HepG2 (cell line): ENCODE measurements around the gene CDK11B. TPM values are rescaled to one million over a fixed set of nuclear protein-coding genes. Genes with fewer than 3 reads are reported as not detected.

ENCODE experiments used
- ARNT2 ChIP-seq: sonication (generic); formaldehyde crosslinking; IDR thresholded peaks from 2 replicates; pipeline ENCODE4 v1.8.0; 2022; ENCODE audit warnings: mild to moderate bottlenecking, low read depth, missing genetic modification reagents, moderate library complexity
- ATF1 ChIP-seq: IDR thresholded peaks from 2 replicates; pipeline ENCODE4 v1.6.1; 2016; ENCODE audit warnings: mild to moderate bottlenecking, control low read depth
- E2F1 ChIP-seq: sonication (generic); formaldehyde crosslinking; IDR thresholded peaks from 2 replicates; pipeline ENCODE4 v1.5.0; 2020; ENCODE audit warnings: missing genetic modification reagents
- FOXK1 ChIP-seq: sonication (generic); formaldehyde crosslinking; IDR thresholded peaks from 2 replicates; pipeline ENCODE4 v1.4.0; 2020; ENCODE audit warnings: low read depth, missing genetic modification reagents, borderline replicate concordance
- FOXK2 ChIP-seq: fragments of 450-650 bp; IDR thresholded peaks from 2 replicates; pipeline ENCODE4 v1.6.1; 2016
- GMEB1 ChIP-seq: sonication (generic); formaldehyde crosslinking; IDR thresholded peaks from 2 replicates; pipeline ENCODE4 v1.5.1; 2020; ENCODE audit warnings: missing genetic modification reagents, mild to moderate bottlenecking, borderline replicate concordance
- HOMEZ ChIP-seq: IDR thresholded peaks from 2 replicates; pipeline ENCODE4 v1.6.1; 2016; ENCODE audit warnings: low read depth
- PHF21A ChIP-seq: sonication (generic); formaldehyde crosslinking; IDR thresholded peaks from 2 replicates; pipeline ENCODE4 v1.5.0; 2020; ENCODE audit warnings: mild to moderate bottlenecking, missing genetic modification reagents
- RXRB ChIP-seq: IDR thresholded peaks from 2 replicates; pipeline ENCODE4 v1.6.1; 2016; ENCODE audit warnings: borderline replicate concordance, missing genetic modification reagents, missing compliant biosample characterization
- SIN3A ChIP-seq: IDR thresholded peaks from 2 replicates; pipeline ENCODE4 v1.6.1; 2011; ENCODE audit warnings: low read depth, mild to moderate bottlenecking, control low read depth, low read length, borderline replicate concordance
- SIX4 ChIP-seq: sonication (generic); formaldehyde crosslinking; IDR thresholded peaks from 2 replicates; pipeline ENCODE4 v1.4.0; 2020; ENCODE audit warnings: missing genetic modification reagents
- STAG1 ChIP-seq: sonication (generic); formaldehyde crosslinking; IDR thresholded peaks from 2 replicates; pipeline ENCODE4 v1.4.0; 2020; ENCODE audit warnings: missing genetic modification reagents
- YY1 ChIP-seq: IDR thresholded peaks from 2 replicates; pipeline ENCODE4 v1.6.1; 2011; ENCODE audit warnings: low read length, low read depth, moderate library complexity, mild to moderate bottlenecking; ENCODE audit not compliant: insufficient read depth, insufficient replicate concordance
- ZNF839 ChIP-seq: sonication (generic); formaldehyde crosslinking; IDR thresholded peaks from 2 replicates; pipeline ENCODE4 v1.4.0; 2020; ENCODE audit warnings: missing genetic modification reagents, mild to moderate bottlenecking, borderline replicate concordance
- polyA plus RNA-seq, 8 experiments: library from polyadenylated mRNA; depleted of rRNA in 3 of 8; stranded (reverse) in 7 of 8; unstranded in 1 of 8; fragments of >200 nt; fragmentation: Illumina TruSeq in 4 of 8; extraction: Trizol in 4 of 8; gene quantifications; 2 replicates each; pipeline versions ENCODE4 v1.2.1 to v1.2.3, GENCODE V29; 2011 to 2016; ENCODE audit warnings: low read depth in 4 of 8, missing spikeins in 1 of 8, mixed read lengths in 1 of 8; ENCODE audit not compliant: insufficient read depth in 1 of 8
- total RNA-seq, 5 experiments: library from RNA; depleted of rRNA; stranded (reverse); fragments of >200 nt; fragmentation: Illumina TruSeq; extraction: Trizol; gene quantifications; 2 replicates each; pipeline ENCODE4 v1.2.3, GENCODE V29; 2016; ENCODE audit warnings: low read depth in 1 of 5
- TF ChIP-seq, protein P1 (sequence below), 2 experiments: fragments of 450-650 bp in 1 of 2; sonication (generic) in 1 of 2; formaldehyde crosslinking; IDR thresholded peaks; 2 replicates each; pipeline versions ENCODE4 v1.5.0 to v1.8.0; 2020 to 2022; ENCODE audit warnings: mild to moderate bottlenecking in 1 of 2, missing genetic modification reagents in 1 of 2
- TF ChIP-seq, protein P2 (sequence below): sonication (generic); formaldehyde crosslinking; IDR thresholded peaks from 2 replicates; pipeline ENCODE4 v1.8.0; 2022; ENCODE audit warnings: low read depth, missing genetic modification reagents
- TF ChIP-seq, protein P3 (sequence below): sonication (generic); formaldehyde crosslinking; IDR thresholded peaks from 2 replicates; pipeline ENCODE4; 2020; ENCODE audit warnings: missing genetic modification reagents, mild to moderate bottlenecking, borderline replicate concordance

The CDK11B gene
- total and polyA plus RNA-seq, 2 of the 13 experiments (the other 11 are each of a cell fraction or from before 2014, with no cell fraction given), result 3.6 to 15.1 TPM

GRCh38 chr1:1658583-1659549 is at the start of gene CDK11B (continued):
- TF ChIP-seq, protein P1, sequence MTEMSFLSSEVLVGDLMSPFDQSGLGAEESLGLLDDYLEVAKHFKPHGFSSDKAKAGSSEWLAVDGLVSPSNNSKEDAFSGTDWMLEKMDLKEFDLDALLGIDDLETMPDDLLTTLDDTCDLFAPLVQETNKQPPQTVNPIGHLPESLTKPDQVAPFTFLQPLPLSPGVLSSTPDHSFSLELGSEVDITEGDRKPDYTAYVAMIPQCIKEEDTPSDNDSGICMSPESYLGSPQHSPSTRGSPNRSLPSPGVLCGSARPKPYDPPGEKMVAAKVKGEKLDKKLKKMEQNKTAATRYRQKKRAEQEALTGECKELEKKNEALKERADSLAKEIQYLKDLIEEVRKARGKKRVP (CRISPR knock-in tag; IDR thresholded peaks at IDR 0.05), result peak in 1 of 2 experiments; percentile 29; a peak in 1 of 4 replicates
- peak; percentile 53; the same call in 1 of the 2 replicates for TF ChIP-seq PHF21A (CRISPR knock-in tag)
- TF ChIP-seq, protein P2, sequence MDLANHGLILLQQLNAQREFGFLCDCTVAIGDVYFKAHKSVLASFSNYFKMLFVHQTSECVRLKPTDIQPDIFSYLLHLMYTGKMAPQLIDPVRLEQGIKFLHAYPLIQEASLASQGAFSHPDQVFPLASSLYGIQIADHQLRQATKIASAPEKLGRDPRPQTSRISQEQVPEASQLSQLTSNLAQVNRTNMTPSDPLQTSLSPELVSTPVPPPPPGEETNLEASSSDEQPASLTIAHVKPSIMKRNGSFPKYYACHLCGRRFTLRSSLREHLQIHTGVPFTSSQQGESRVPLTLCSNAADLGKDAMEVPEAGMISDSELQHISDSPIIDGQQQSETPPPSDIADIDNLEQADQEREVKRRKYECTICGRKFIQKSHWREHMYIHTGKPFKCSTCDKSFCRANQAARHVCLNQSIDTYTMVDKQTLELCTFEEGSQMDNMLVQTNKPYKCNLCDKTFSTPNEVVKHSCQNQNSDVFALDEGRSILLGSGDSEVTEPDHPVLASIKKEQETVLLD (CRISPR knock-in tag), result peak; percentile 99
- TF ChIP-seq SIX4 (CRISPR knock-in tag), result peak; percentile 28; the same call in 1 of the 2 replicates
- TF ChIP-seq, protein P3, sequence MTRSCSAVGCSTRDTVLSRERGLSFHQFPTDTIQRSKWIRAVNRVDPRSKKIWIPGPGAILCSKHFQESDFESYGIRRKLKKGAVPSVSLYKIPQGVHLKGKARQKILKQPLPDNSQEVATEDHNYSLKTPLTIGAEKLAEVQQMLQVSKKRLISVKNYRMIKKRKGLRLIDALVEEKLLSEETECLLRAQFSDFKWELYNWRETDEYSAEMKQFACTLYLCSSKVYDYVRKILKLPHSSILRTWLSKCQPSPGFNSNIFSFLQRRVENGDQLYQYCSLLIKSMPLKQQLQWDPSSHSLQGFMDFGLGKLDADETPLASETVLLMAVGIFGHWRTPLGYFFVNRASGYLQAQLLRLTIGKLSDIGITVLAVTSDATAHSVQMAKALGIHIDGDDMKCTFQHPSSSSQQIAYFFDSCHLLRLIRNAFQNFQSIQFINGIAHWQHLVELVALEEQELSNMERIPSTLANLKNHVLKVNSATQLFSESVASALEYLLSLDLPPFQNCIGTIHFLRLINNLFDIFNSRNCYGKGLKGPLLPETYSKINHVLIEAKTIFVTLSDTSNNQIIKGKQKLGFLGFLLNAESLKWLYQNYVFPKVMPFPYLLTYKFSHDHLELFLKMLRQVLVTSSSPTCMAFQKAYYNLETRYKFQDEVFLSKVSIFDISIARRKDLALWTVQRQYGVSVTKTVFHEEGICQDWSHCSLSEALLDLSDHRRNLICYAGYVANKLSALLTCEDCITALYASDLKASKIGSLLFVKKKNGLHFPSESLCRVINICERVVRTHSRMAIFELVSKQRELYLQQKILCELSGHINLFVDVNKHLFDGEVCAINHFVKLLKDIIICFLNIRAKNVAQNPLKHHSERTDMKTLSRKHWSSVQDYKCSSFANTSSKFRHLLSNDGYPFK (CRISPR knock-in tag), result peak; percentile 78; the same call in 1 of the 2 replicates
- TF ChIP-seq FOXK2, result peak; percentile 56; the same call in 1 of the 2 replicates
- peak; percentile 33; the same call in 1 of the 2 replicates for TF ChIP-seq SIN3A
- TF ChIP-seq RXRB (CRISPR knock-in tag), result peak; percentile 73
- TF ChIP-seq YY1, result peak; percentile 11
- TF ChIP-seq ZNF839 (CRISPR knock-in tag), result 0 out of 2 replicates have a peak, but pooled peaks have one; percentile 47
- TF ChIP-seq STAG1 (CRISPR knock-in tag), result 0 out of 2 replicates have a peak, but pooled peaks have one; percentile 22
- peak; percentile 44; the same call in 1 of the 2 replicates for TF ChIP-seq E2F1 (CRISPR knock-in tag)
- 0 out of 2 replicates have a peak, but pooled peaks have one; percentile 19 for TF ChIP-seq HOMEZ
- peak; percentile 95 for TF ChIP-seq FOXK1
- TF ChIP-seq ARNT2 (CRISPR knock-in tag), result 0 out of 2 replicates have a peak, but pooled peaks have one; percentile 35
- peak; percentile 81 for TF ChIP-seq GMEB1 (CRISPR knock-in tag)
- peak; percentile 98 for TF ChIP-seq ATF1
